ENCODE data around the gene GSTA5.

GRCh38 chr6:52887910-52888524 is 47.4 kb upstream of the GSTA5 start:
- TF ChIP-seq CTCF (conservative IDR thresholded peaks at IDR 0.05; ENCODE audit: low read depth, low read length): no peak
- TF ChIP-seq EZH2 (IDR thresholded peaks at IDR 0.05; ENCODE audit: borderline replicate concordance, low read depth, low read length, poor library complexity, severe bottlenecking): no peak

All from A673 (cell line).